Hepatocyte (in vitro differentiated cells): ENCODE measurements around the gene FDXR. TPM values are rescaled to one million over a fixed set of nuclear protein-coding genes. Genes with fewer than 3 reads are reported as not detected.
A peak's percentile ranks its signal among the peaks of the same experiment; 100 is the strongest.

Experiments
- DNase-seq: peaks from one replicate; pipeline ENCODE4 v3.0.0-alpha.2; 2016; ENCODE audit warnings: low spot score
- H2AFZ ChIP-seq: fragments of 200-600 bp; sonication (generic); 2 replicates; pipeline ENCODE4 v1.6.0; 2016; ENCODE audit warnings: antibody characterized with exemption, mild to moderate bottlenecking
- H3K27ac ChIP-seq: fragments of 200-600 bp; sonication (generic); 2 replicates; pipeline ENCODE4 v1.5.1; 2016; ENCODE audit warnings: mild to moderate bottlenecking
- H3K27me3 ChIP-seq: fragments of 200-600 bp; sonication (generic); 2 replicates; pipeline ENCODE4 v1.6.1; 2016
- H3K36me3 ChIP-seq: fragments of 200-600 bp; sonication (generic); replicated peaks from 2 replicates; pipeline ENCODE4 v1.5.1; 2016; ENCODE audit warnings: low read depth; ENCODE audit not compliant: insufficient read depth
- H3K4me1 ChIP-seq: fragments of 200-600 bp; sonication (generic); 2 replicates; pipeline ENCODE4 v1.5.1; 2016; ENCODE audit warnings: mild to moderate bottlenecking, moderate library complexity; ENCODE audit not compliant: insufficient read depth
- H3K4me2 ChIP-seq: fragments of 200-600 bp; sonication (generic); 2 replicates; pipeline ENCODE4 v1.6.0; 2016
- H3K4me3 ChIP-seq: fragments of 200-600 bp; sonication (generic); 2 replicates; pipeline ENCODE4 v1.5.1; 2016; ENCODE audit warnings: mild to moderate bottlenecking
- H3K79me2 ChIP-seq: fragments of 200-600 bp; sonication (generic); 2 replicates; pipeline ENCODE4 v1.6.0; 2017; ENCODE audit warnings: mild to moderate bottlenecking
- H3K9me2 ChIP-seq: fragments of 200-600 bp; sonication (generic); replicated peaks from 2 replicates; pipeline ENCODE4 v1.6.0; 2017; ENCODE audit warnings: mild to moderate bottlenecking; ENCODE audit not compliant: insufficient read depth
- H3K9me3 ChIP-seq: fragments of 200-600 bp; sonication (generic); 2 replicates; pipeline ENCODE4 v1.5.1; 2016; ENCODE audit warnings: low read depth, mild to moderate bottlenecking
- H4K20me1 ChIP-seq: fragments of 200-600 bp; sonication (generic); 2 replicates; pipeline ENCODE4 v1.6.0; 2016; ENCODE audit warnings: mild to moderate bottlenecking; ENCODE audit not compliant: insufficient read depth, poor library complexity, severe bottlenecking
- EZH2 ChIP-seq: fragments of 200-600 bp; sonication (generic); IDR thresholded peaks from 2 replicates; pipeline ENCODE4 v1.6.1; 2016; ENCODE audit warnings: antibody characterized with exemption, mild to moderate bottlenecking, borderline replicate concordance
- EZH2phosphoT487 ChIP-seq: fragments of 200-600 bp; sonication (generic); IDR thresholded peaks from one replicate; pipeline ENCODE4 v1.6.1; 2018; ENCODE audit warnings: antibody characterized with exemption, mild to moderate bottlenecking, low read depth, moderate library complexity; ENCODE audit not compliant: unreplicated experiment, severe bottlenecking
- WGBS: methylation state at CpG from one replicate; pipeline ENCODE4 v1.1.6; 2016; ENCODE audit warnings: low lambda C conversion rate; ENCODE audit errors: missing lambda C conversion rate; 5-methylcytosine and 5-hydroxymethylcytosine counted together
- polyA plus RNA-seq: library from polyadenylated mRNA; unstranded; fragments of >200 nt; fragmentation: Nextera tagmentation; extraction: Ambion mirVana; gene quantifications from 2 replicates; pipeline ENCODE4 v1.2.1, GENCODE V29; 2016
- total RNA-seq: library from RNA; depleted of rRNA; stranded (reverse); fragments of >200 nt; gene quantifications from 2 replicates; pipeline ENCODE4 v1.2.3, GENCODE V29; 2014
- TF ChIP-seq, protein P1 (sequence below): fragments of 200-600 bp; sonication (generic); IDR thresholded peaks from 2 replicates; pipeline ENCODE4 v1.5.1; 2016; ENCODE audit warnings: antibody characterized with exemption, mild to moderate bottlenecking; ENCODE audit not compliant: poor library complexity

FDXR gene
- total and polyA plus RNA-seq, 2 experiments from 2014 or later = 12.2 to 14.2 TPM

GRCh38 chr17:74879308-74879707, 6.5 kb upstream of the FDXR start:
- Histone ChIP-seq H4K20me1 (no peaks in the 10 kb centered on the region), H2AFZ (no peak overlapping the region), H3K4me3 (no peak overlapping the region), H3K36me3 (no peaks in the 10 kb centered on the region), H3K4me1 (peaks cover under 1% of the 10 kb centered on the region), H3K27me3 (no peaks in the 10 kb centered on the region), H3K4me2 (no peak overlapping the region), H3K27ac (no peak overlapping the region), H3K9me2 (no peaks in the 10 kb centered on the region), H3K9me3 (no peaks in the 10 kb centered on the region), H3K79me2 (no peaks in the 10 kb centered on the region)
- WGBS = 91% methylated on average over 14 of the region's 16 CpGs
- TF ChIP-seq EZH2 = no peak
- no peak for TF ChIP-seq EZH2phosphoT487
- TF ChIP-seq, protein P1, sequence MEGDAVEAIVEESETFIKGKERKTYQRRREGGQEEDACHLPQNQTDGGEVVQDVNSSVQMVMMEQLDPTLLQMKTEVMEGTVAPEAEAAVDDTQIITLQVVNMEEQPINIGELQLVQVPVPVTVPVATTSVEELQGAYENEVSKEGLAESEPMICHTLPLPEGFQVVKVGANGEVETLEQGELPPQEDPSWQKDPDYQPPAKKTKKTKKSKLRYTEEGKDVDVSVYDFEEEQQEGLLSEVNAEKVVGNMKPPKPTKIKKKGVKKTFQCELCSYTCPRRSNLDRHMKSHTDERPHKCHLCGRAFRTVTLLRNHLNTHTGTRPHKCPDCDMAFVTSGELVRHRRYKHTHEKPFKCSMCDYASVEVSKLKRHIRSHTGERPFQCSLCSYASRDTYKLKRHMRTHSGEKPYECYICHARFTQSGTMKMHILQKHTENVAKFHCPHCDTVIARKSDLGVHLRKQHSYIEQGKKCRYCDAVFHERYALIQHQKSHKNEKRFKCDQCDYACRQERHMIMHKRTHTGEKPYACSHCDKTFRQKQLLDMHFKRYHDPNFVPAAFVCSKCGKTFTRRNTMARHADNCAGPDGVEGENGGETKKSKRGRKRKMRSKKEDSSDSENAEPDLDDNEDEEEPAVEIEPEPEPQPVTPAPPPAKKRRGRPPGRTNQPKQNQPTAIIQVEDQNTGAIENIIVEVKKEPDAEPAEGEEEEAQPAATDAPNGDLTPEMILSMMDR = no peak
- no peak for DNase-seq

DNA sequence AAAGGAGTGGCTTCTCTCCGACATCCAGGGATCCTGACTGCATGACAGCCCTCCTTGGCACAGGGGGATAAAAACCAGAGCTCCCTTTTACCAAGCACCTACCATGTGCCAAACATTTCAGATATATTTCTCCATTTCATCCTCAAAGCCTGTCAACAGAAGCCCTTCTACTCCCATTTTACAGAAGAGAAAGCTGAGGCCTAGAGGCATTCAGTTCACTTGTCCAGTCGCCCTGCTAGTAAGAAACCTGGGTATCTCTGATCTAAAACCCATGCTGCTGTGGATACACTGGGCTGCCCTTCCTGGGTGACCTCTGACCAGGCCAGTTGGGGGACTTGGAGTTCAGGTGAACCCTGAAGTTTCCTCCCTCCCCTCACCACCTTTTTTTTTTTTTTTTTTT, 5.9 kb upstream of the FDXR start:
- Histone ChIP-seq H3K79me2 (no peaks in the 10 kb centered on the region), H3K4me2 (no peak overlapping the region), H3K4me1 (peaks cover 6% of the 10 kb centered on the region), H3K4me3 (no peak overlapping the region), H4K20me1 (no peaks in the 10 kb centered on the region), H3K27me3 (no peaks in the 10 kb centered on the region), H3K9me2 (no peaks in the 10 kb centered on the region), H3K9me3 (no peaks in the 10 kb centered on the region), H3K36me3 (no peaks in the 10 kb centered on the region), H2AFZ (no peak overlapping the region), H3K27ac (no peak overlapping the region)
- DNase-seq = no peak
- TF ChIP-seq EZH2phosphoT487 (no peak), EZH2 (no peak)
- TF ChIP-seq, protein P1 = no peak
- WGBS = 86% methylated on average over 2 of the region's 2 CpGs

GRCh38 chr17:74877592-74878548, 5.1 kb upstream of the FDXR start:
- H3K36me3 ChIP-seq = no peaks in the 10 kb centered on the region
- no peaks in the 10 kb centered on the region for H4K20me1 ChIP-seq
- H2AFZ ChIP-seq = no peak overlapping the region
- DNase-seq = peak; percentile 57
- no peak overlapping the region for H3K27ac ChIP-seq
- H3K4me2 ChIP-seq = no peak overlapping the region
- no peaks in the 10 kb centered on the region for H3K27me3 ChIP-seq
- H3K9me2 ChIP-seq = no peaks in the 10 kb centered on the region
- peaks cover 6% of the 10 kb centered on the region for H3K4me1 ChIP-seq
- H3K4me3 ChIP-seq = no peak overlapping the region
- H3K9me3 ChIP-seq = no peaks in the 10 kb centered on the region
- WGBS = 72% methylated on average over 16 of the region's 19 CpGs
- H3K79me2 ChIP-seq = no peaks in the 10 kb centered on the region
- TF ChIP-seq, protein P1 = no peak
- no peak for TF ChIP-seq EZH2
